Activated effector memory CD4-positive, alpha-beta T cell treated with Interleukin-2 at 50 U/mL for 16 hours (primary cell): Measurements from ENCODE around the gene PRKCZ.

Experiments used
- DNase-seq: peaks from one replicate; pipeline ENCODE4 v3.0.0-alpha.2; 2020

PRKCZ gene

DNA sequence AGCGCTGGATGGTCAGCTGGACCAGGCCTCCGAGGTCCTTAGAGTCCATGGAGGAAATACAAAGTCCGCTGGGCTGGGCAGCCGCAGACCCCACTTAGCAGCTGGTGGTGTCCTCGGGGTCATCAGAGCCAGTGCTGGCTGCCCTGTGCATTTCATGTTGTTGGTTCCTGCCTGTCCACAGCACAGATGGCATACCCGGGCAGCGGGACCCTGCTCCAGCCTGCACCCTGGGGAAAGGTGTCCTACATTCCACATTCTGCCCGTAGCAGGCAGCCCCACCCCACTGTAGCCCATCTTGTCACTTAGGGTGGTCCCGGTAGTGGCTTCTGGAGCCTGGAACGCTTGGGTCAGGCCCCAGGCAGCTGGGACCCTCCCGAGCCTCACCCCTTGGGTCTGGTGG lies 19.8 kb downstream of the PRKCZ start:
- DNase-seq, result no peak

GRCh38 chr1:2070800-2071530 lies 20.8 kb downstream of the PRKCZ start:
- no peak for DNase-seq

DNA sequence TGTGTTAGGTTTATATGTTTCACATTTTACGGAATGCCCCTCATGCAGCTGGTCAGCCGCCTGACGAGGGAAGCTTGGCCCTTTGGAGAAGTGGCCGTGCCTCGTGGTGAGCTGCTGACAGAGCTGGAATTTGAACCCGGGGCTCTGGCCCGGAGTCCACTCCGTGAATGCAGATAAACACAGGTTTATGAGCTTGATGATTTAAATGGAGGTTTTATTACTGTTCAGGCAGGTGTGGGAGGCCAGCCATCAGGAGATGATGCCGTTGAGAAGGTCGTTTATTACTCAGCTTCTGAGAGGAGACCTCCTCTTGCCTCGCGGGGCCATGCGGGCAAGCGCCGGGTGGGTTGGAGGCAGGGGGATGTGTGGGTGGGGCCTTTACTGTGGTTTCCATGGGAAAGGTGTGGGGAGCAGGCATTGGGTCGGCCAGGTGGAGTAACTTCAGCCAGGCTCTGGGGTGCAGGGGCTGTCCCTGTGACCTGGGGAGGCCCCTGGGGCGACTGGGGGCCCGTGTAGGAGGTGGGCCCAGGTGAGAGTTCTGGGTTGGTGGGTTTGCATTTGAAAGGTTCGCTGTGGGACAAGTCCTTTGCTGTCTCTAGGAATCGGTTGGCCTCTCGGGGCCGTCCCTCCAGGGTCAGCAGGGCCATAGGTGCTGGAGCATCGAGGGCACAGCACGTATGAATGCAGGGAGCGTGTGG lies 22.0 kb downstream of the PRKCZ start:
- no peak for DNase-seq

DNA sequence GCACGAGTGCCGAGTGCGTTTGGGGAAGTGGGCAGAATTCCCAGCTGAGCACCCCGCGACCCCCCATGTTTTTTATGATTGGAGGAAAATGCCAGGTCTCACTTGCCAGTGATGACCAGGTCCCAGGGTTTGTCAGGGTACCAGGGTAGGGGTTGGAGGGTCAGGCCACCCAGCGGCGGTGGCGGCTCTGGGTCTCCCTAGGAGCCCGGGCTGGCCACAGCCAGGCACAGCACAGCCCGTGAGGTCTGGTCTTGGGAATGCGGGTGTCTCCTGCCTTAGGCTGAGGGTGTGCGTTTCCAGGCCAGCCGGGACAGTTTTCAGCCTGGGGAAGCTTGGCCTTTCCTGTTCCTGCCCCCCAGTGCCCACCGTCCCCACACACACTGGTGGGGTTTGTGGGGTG lies 22.7 kb downstream of the PRKCZ start:
- no peak for DNase-seq

DNA sequence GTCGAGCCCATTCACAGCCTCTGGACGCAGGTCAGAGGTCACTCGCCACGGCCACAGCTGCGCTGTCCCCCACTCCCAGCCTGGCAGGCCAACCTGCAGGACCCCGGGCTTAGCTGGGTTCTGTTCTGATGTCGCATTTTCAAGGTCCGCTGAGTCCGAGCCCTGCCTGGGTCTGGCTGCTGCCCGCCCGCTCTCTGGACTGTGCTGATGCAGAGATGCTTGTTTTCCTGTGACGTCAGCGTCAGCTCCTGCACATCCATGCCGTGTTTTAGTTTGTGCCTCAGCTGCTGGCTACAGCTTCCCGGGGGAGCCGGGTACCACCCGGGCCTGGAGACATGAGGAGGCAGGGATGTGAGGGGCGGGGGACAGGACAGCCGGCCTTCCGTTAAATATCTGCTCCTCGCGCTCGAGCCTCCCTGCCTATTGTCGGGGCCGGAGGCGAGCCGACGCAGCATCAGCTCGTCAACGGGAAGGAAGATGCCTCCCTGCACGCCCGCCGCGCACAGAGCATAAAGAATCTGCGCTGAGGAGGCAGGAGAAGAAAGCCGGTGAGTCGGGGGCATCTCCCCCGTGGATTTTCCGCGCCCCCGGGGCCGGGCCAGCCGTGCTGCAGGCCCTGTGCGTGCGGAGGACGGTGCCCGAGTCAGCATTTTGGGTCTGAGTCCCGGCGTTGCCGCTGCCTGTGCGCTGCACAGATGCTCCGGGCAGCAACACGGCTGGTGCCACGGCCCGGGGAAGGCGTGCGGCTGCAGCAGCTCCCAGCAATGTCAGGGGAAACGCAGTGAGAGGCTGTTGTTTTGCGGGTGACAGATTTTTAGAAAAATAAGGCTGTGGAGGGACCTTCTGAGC lies 23.4 kb downstream of the PRKCZ start:
- DNase-seq, result no peak

- no peak for DNase-seq
These were observed 24.2 kb downstream of the PRKCZ start for GRCh38 chr1:2074396-2074795.

DNA sequence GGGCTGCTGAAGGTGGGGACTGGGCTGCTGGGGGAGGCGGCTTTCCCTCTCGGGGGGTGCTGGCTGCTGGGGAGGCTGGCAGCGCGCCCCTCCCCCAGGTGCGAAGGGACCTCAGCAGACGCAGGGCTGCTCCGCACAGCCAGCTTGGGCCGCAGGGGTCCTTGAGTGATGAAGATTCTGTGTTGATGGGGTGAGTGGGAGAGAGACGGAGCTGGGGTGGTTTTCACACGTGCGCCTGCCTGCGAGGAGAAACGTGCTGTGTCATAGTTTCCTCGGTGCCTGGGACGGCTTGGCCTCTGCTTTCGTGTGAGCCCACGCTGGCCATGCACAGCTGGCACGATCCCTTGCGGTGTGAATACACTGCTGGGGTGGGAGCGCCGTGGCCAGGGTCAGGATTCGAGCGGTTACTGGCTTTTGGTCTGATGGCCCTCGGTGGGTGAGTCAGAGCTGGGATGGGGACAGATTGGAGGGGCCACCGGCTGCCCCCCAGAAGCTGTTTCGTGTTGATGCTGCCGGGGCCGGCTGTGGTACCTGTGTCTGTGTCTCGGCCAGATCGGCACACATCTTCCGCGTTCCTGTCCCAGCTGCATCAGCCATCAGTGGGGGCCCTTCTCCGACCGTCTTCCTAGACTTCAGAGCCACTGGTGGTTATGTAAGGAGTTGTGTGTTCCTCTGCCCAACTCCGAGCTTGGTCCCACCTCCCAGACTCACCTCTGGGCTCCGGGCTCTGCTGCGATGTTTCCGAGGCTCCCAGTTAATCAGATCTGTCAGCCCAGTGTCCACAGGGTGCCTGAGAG lies 24.9 kb downstream of the PRKCZ start:
- no peak for DNase-seq

GRCh38 chr1:2076826-2077225 lies 26.6 kb downstream of the PRKCZ start:
- DNase-seq, result no peak

DNA sequence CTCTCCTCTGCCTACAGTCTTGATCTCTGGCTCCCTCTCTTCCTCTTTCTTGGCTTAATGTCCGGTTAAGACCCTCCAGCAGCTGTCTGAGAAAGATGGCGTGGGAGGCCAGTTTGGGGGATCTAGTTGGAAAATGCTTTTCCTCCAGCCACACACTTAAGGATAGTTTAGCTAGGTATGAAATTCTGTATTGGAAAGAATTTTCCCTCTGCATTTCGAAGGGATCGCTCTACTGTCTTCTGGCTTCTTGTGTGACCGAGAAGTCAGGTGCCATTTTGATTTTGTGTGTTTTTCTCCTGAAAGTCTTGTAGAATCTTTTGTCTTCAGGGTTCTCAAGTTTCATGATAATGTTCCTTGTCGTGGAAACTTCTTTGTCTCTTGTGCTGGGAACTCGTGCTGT lies 28.0 kb downstream of the PRKCZ start:
- no peak for DNase-seq

DNA sequence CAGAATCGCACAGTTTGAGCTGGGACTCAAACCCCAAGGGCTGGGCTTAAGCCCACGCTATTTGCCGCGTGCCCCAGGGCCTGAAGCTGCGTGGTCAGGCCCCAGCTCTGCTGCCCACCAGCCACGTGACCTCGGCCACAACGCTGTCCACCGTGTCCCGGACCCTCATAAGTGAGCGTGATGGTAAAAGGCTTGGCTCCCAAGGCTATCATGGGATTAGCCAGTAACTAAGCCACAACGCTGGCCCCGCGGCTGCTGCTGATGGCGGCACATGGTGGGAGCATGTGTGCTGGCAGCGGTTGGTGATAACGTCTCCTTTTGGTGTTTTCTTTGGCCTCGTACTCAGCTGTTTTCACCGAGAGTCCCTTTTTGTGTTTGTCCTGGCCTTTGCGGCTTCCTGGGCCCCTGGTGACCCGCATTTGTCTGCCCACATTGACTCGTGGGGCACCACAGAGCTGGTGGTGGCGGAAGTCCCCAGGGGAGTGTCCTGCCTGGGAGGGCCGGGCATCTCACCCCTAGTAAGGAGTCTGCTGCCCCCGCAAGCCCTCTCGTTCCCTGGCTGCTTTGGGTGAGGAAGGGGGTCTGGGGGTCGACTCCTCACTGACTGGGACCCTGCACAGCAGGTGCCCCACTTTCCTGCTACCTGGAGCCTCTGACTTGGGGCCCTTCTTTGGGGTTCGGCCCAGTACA lies 29.3 kb downstream of the PRKCZ start:
- no peak for DNase-seq

GRCh38 chr1:2080140-2080539 lies 29.9 kb downstream of the PRKCZ start:
- no peak for DNase-seq

GRCh38 chr1:2080884-2081283 lies 30.7 kb downstream of the PRKCZ start:
- DNase-seq, result no peak

DNA sequence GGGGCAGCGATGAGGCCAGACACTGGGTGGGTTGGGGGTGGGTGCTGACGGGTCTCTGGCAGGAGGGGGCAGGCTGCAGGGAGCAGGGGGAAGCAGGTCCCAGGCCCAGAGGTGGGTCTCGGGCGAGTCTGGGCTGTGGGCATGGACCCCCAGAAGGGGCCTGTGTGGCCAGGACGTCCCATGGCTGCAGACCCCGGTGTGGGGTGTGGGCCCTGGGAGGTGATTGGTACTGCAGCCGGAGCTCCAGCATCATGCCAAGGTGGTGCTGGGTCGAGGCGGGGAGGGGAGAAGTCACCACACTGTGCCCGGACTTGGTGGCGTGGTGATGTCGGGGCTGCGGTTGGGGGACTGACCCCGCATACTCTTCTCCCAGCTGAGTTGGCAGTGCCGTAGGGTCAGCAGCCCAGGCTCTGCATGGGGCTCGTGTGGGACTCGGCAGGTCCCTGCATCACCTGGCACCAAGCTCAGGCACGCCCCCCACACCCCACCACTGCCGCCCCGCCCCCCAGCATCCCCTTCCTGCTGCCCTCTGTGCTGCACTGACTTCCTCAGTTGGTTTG lies 31.2 kb downstream of the PRKCZ start:
- DNase-seq, result no peak

DNA sequence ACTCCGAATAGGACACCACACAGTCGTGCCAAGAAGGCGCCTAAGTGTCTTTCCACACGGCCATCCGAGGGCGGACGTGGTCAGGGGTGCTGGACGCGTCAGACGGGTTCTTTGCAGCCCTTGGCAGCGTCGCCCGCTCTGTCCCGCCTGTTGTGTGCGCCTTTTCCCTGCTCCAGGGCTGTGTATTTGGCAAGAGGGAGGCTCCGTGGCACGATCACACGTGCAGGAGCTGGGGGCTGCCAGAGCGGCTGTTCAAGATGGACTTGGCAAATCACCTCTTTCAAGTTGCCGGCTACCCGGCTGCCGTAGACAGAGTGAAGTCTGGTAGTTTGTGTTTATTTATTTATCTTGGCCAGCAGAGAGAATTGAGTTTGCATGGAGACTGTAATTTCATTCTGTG lies 31.9 kb downstream of the PRKCZ start:
- no peak for DNase-seq

- DNase-seq, result no peak
These were observed 33.5 kb downstream of the PRKCZ start for GRCh38 chr1:2083666-2084065.

- no peak for DNase-seq
These were observed 34.1 kb downstream of the PRKCZ start for GRCh38 chr1:2084306-2084705.

GRCh38 chr1:2085080-2085479 lies 34.9 kb downstream of the PRKCZ start:
- DNase-seq, result no peak

GRCh38 chr1:2086446-2087078 lies 36.4 kb downstream of the PRKCZ start:
- no peak for DNase-seq

DNA sequence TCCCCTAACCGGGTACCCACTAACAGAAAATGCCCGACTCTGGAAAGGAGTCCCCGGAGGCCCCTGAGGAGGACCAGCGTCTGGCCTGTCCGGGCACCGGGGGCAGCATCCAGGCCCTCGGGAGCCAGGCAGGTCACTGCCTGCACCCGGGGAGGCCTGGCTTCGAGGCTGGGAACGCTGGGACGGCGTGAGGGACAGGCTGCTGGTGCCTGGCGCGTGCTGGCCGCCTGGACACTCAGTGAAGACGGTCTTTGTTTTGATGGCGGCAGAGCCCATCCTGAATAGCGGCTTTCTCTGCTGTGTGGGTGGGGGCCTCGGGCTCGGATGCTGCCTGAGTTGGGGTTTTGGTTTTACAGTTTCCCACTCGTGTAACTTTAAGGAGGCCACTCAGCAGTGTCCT lies 37.6 kb downstream of the PRKCZ start:
- no peak for DNase-seq

GRCh38 chr1:2088458-2088857 lies 38.2 kb downstream of the PRKCZ start:
- DNase-seq, result no peak

DNA sequence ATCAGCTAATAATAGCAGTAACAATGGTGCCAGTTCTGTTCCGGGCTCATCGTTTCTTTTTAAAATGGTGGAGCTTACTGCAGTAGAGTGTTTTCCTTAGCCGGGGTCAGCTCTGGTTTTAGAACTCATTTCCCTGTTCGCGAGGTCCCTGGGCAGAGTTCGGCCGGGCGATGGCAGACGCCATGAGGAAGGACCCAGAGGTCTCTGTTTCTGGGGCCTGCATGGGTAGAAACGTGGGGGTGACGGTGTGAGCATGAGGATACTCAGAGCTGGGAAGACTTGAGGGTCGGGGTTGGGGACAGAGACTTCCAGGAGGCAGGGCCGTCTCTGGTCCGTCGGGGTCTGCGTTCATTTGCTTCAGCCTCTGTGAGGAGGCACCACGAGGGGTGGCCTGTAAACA lies 38.8 kb downstream of the PRKCZ start:
- DNase-seq, result no peak
